Activated naive CD4-positive, alpha-beta T cell treated with anti-CD3 and anti-CD28 coated beads, Interleukin-2, amount 10 ng/mL, durations not matched to agents 7 days and 5 days (primary cell): Measurements from ENCODE around the gene BBS5.

Experiments used
- CTCF ChIA-PET: fragments of 350-600 bp; sonication (Branson Sonifier 250); formaldehyde crosslinking; loops from one replicate; lab custom pipeline; 2021; ENCODE audit warnings: antibody characterized with exemption; lab: Charles Lee
- DNase-seq: peaks from one replicate; pipeline ENCODE4 v3.0.0-alpha.2; 2020
- H3K27ac Mint-ChIP-seq: one replicate; pipeline ENCODE4 v1.8.0; 2021; ENCODE audit warnings: mild to moderate bottlenecking, moderate library complexity, mixed read lengths
- H3K27me3 Mint-ChIP-seq: one replicate; pipeline ENCODE4 v1.8.0; 2021; ENCODE audit warnings: mild to moderate bottlenecking, mixed read lengths
- H3K36me3 Mint-ChIP-seq: one replicate; pipeline ENCODE4 v1.8.0; 2021; ENCODE audit warnings: mixed read lengths
- H3K4me1 Mint-ChIP-seq: one replicate; pipeline ENCODE4 v1.8.0; 2021; ENCODE audit warnings: mixed read lengths
- H3K4me3 Mint-ChIP-seq: one replicate; pipeline ENCODE4 v1.8.0; 2021; ENCODE audit warnings: mild to moderate bottlenecking, moderate library complexity, mixed read lengths
- H3K9me3 Mint-ChIP-seq: one replicate; pipeline ENCODE4 v1.8.0; 2021; ENCODE audit warnings: mixed read lengths

The BBS5 gene

GRCh38 chr2:169540146-169540545 is 60.9 kb downstream of the BBS5 start:
- CTCF ChIA-PET: interaction anchor here (1.0 kb wide), 1 partner anchor 12 kb away, joined by 3 read pairs; no protein-coding TSS in a partner anchor
- no peak overlapping the region for H3K27ac Mint-ChIP-seq

DNA sequence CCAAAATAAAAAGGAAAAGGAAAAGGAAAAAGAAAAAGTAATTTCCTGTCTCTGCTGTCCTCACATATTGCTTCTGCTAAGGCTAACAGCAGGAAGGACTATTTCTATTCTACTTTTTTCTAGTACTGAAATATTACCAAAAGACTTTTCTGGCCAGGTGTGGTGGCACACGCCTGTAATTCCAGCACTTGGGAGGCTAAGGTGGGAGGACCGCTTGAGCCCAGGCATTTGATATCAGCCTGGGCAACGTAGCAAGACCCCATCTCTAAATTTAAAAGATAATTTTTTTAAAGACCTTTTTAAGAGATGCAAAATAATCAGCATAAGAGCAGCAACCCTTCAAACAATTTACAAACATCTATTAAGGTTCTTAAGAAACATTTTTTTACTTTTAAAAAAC is 63.1 kb downstream of the BBS5 start:
- Mint-ChIP-seq H3K9me3 (no peaks in the 10 kb centered on the region), H3K4me1 (no peaks in the 10 kb centered on the region), H3K27me3 (no peaks in the 10 kb centered on the region), H3K4me3 (no peak overlapping the region), H3K27ac (no peak overlapping the region), H3K36me3 (peaks cover 14% of the 10 kb centered on the region)
- CTCF ChIA-PET: no interaction called here
- no peak for DNase-seq

More at GRCh38 chr2:169540146-169540545, 60.9 kb downstream of the BBS5 start:
- Mint-ChIP-seq H3K36me3 (peaks cover 16% of the 10 kb centered on the region), H3K9me3 (no peaks in the 10 kb centered on the region), H3K4me3 (no peak overlapping the region), H3K4me1 (no peaks in the 10 kb centered on the region), H3K27me3 (no peaks in the 10 kb centered on the region)
- no peak for DNase-seq

GRCh38 chr2:169546756-169547155 is 67.5 kb downstream of the BBS5 start:
- Mint-ChIP-seq H3K9me3 (no peaks in the 10 kb centered on the region), H3K27ac (no peak overlapping the region), H3K27me3 (no peaks in the 10 kb centered on the region), H3K36me3 (peaks cover 17% of the 10 kb centered on the region), H3K4me1 (no peaks in the 10 kb centered on the region), H3K4me3 (no peak overlapping the region)
- CTCF ChIA-PET: no interaction called here
- no peak for DNase-seq
